Smooth muscle cell (in vitro differentiated cells): ENCODE measurements around the gene AHCYL2. TPM values are rescaled to one million over a fixed set of nuclear protein-coding genes. Genes with fewer than 3 reads are reported as not detected.

Source experiments
- DNase-seq: peaks from one replicate; lab custom pipeline; 2025; ENCODE audit not compliant: unreplicated experiment; lab: John Stamatoyannopoulos, UW
- H2AFZ ChIP-seq: fragments of 200-600 bp; sonication (generic); 2 replicates; pipeline ENCODE4 v1.6.0; 2016; ENCODE audit warnings: antibody characterized with exemption, low read depth, mild to moderate bottlenecking
- H3F3A ChIP-seq: fragments of 200-600 bp; sonication (generic); 2 replicates; pipeline ENCODE4 v1.6.0; 2017; ENCODE audit warnings: antibody characterized with exemption, low read depth
- H3K27ac ChIP-seq: fragments of 200-600 bp; sonication (generic); 2 replicates; pipeline ENCODE4 v1.5.1; 2016; ENCODE audit warnings: low read depth, mild to moderate bottlenecking
- H3K27me3 ChIP-seq: fragments of 200-600 bp; sonication (generic); 2 replicates; pipeline ENCODE4 v1.6.1; 2016; ENCODE audit warnings: low read depth, mild to moderate bottlenecking
- H3K36me3 ChIP-seq: fragments of 200-600 bp; sonication (generic); 2 replicates; pipeline ENCODE4 v1.5.1; 2016; ENCODE audit warnings: low read depth
- H3K4me1 ChIP-seq: fragments of 200-600 bp; sonication (generic); 2 replicates; pipeline ENCODE4 v1.5.1; 2016; ENCODE audit warnings: low read depth
- H3K4me2 ChIP-seq: fragments of 200-600 bp; sonication (generic); 2 replicates; pipeline ENCODE4 v1.6.0; 2016; ENCODE audit warnings: mild to moderate bottlenecking
- H3K4me3 ChIP-seq: fragments of 200-600 bp; sonication (generic); 2 replicates; pipeline ENCODE4 v1.5.1; 2016; ENCODE audit warnings: mild to moderate bottlenecking
- H3K79me2 ChIP-seq: fragments of 200-600 bp; sonication (generic); 2 replicates; pipeline ENCODE4 v1.6.0; 2016; ENCODE audit warnings: low read depth, mild to moderate bottlenecking
- H3K9ac ChIP-seq: fragments of 200-600 bp; sonication (generic); 2 replicates; pipeline ENCODE4 v1.6.0; 2016; ENCODE audit warnings: low read depth
- H3K9me3 ChIP-seq: fragments of 200-600 bp; sonication (generic); replicated peaks from 2 replicates; pipeline ENCODE4 v1.5.1; 2016; ENCODE audit warnings: low read depth
- H4K20me1 ChIP-seq: fragments of 200-600 bp; sonication (generic); 2 replicates; pipeline ENCODE4 v1.6.0; 2016; ENCODE audit warnings: low read depth
- WGBS: methylation state at CpG from one replicate; pipeline ENCODE4 v1.1.7; 2016; ENCODE audit warnings: low lambda C conversion rate; 5-methylcytosine and 5-hydroxymethylcytosine counted together
- polyA plus RNA-seq: library from polyadenylated mRNA; unstranded; fragments of >200 nt; fragmentation: Nextera tagmentation; extraction: Ambion mirVana; gene quantifications from 2 replicates; pipeline ENCODE4 v1.2.1, GENCODE V29; 2016
- total RNA-seq: library from RNA; depleted of rRNA; stranded (reverse); fragments of >200 nt; gene quantifications from 2 replicates; pipeline ENCODE4 v1.2.3, GENCODE V29; 2014
- TF ChIP-seq, protein P1 (sequence below): fragments of 200-600 bp; sonication (generic); IDR thresholded peaks from 2 replicates; pipeline ENCODE4 v1.5.1; 2017; ENCODE audit warnings: borderline replicate concordance, mild to moderate bottlenecking, antibody characterized with exemption; ENCODE audit not compliant: insufficient read depth, poor library complexity, severe bottlenecking

The AHCYL2 gene
- total and polyA plus RNA-seq, 2 experiments from 2014 or later, result 6.3 to 7.3 TPM

DNA sequence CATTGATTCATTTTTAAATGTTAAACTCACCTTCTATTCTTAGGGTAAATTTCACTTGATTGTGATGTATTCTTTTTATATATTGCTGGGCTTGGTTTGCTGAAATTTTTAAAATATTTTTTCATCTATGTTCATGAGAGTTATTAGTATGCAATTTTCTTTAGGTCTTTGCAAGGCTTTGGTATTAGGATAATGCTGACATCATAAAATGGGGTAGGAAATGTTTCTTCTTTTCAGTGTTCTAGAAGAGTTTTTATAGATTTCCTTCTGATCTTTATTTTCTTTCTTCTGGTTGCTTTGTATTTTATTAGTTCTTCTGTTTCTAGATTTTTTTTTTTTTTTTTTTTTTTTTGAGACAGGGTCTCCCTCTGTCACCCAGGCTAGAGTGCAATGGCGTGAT is 56.3 kb downstream of the AHCYL2 start:
- H3K79me2 ChIP-seq, result no peaks in the 10 kb centered on the region
- no peaks in the 10 kb centered on the region for H3F3A ChIP-seq
- WGBS, result 100% methylated on average over 1 of the region's 1 CpG
- H3K4me2 ChIP-seq, result no peak overlapping the region
- peaks cover 5% of the 10 kb centered on the region for H3K4me1 ChIP-seq
- H4K20me1 ChIP-seq, result no peaks in the 10 kb centered on the region
- DNase-seq, result no peak
- H3K27ac ChIP-seq, result no peak overlapping the region
- no peak overlapping the region for H3K4me3 ChIP-seq
- TF ChIP-seq, protein P1, sequence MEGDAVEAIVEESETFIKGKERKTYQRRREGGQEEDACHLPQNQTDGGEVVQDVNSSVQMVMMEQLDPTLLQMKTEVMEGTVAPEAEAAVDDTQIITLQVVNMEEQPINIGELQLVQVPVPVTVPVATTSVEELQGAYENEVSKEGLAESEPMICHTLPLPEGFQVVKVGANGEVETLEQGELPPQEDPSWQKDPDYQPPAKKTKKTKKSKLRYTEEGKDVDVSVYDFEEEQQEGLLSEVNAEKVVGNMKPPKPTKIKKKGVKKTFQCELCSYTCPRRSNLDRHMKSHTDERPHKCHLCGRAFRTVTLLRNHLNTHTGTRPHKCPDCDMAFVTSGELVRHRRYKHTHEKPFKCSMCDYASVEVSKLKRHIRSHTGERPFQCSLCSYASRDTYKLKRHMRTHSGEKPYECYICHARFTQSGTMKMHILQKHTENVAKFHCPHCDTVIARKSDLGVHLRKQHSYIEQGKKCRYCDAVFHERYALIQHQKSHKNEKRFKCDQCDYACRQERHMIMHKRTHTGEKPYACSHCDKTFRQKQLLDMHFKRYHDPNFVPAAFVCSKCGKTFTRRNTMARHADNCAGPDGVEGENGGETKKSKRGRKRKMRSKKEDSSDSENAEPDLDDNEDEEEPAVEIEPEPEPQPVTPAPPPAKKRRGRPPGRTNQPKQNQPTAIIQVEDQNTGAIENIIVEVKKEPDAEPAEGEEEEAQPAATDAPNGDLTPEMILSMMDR, result no peak
- H3K27me3 ChIP-seq, result no peaks in the 10 kb centered on the region
- H3K36me3 ChIP-seq, result no peaks in the 10 kb centered on the region
- no peak overlapping the region for H2AFZ ChIP-seq
- H3K9me3 ChIP-seq, result no peaks in the 10 kb centered on the region
- no peak overlapping the region for H3K9ac ChIP-seq

DNA sequence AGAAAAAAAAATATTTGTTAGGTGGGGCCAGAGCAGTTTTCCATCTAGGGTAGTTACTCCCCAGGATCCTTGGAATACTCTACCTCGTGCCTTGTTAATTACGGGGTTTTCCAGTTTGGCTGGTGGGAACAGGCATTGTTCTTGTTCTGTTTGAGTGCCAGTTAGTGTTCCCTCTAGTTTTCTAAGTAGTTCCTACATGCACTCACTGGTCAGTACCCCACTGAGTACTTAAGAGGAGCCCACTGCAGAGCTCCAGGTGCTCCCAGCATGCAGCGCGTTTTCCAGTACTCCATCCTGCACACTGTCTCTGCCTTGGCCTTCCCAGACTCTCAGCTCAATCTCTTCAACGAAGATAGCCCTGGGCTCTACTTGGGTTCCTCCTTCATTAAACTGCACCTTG is 58.0 kb downstream of the AHCYL2 start:
- Histone ChIP-seq H3K79me2 (no peaks in the 10 kb centered on the region), H3K27ac (no peak overlapping the region), H3F3A (no peaks in the 10 kb centered on the region), H2AFZ (no peak overlapping the region), H3K4me1 (peaks cover 5% of the 10 kb centered on the region), H3K9ac (no peak overlapping the region), H3K4me2 (no peak overlapping the region), H3K27me3 (no peaks in the 10 kb centered on the region), H4K20me1 (no peaks in the 10 kb centered on the region), H3K4me3 (no peak overlapping the region), H3K9me3 (no peaks in the 10 kb centered on the region), H3K36me3 (no peaks in the 10 kb centered on the region)
- TF ChIP-seq, protein P1, result no peak
- no peak for DNase-seq
- WGBS, result 81% methylated on average over 5 of the region's 5 CpGs

DNA sequence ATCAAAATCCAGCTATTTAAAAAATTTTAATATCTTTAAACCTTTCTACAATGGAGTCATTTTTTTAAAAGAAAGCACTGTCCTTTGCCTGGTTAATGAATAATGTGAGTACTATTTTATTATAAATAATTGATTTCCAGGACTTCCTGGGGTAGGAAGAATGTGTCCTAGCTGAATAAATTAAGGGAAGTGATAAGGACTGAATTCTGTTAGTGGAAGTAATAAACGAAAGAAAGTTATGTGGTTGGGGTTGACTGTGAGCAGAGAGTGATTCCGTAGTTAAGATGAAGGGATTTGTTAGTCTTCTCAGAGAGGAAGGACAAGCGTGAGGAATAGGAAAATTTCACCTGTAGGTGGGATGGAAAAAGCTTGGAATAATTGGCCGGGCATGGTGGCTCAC is 59.1 kb downstream of the AHCYL2 start:
- no peaks in the 10 kb centered on the region for H3F3A ChIP-seq
- no peak overlapping the region for H3K27ac ChIP-seq
- DNase-seq, result no peak
- H3K27me3 ChIP-seq, result no peaks in the 10 kb centered on the region
- H3K4me1 ChIP-seq, result peaks cover 5% of the 10 kb centered on the region
- no peaks in the 10 kb centered on the region for H3K9me3 ChIP-seq
- H4K20me1 ChIP-seq, result no peaks in the 10 kb centered on the region
- H3K4me2 ChIP-seq, result no peak overlapping the region
- no peak overlapping the region for H2AFZ ChIP-seq
- no peaks in the 10 kb centered on the region for H3K36me3 ChIP-seq
- TF ChIP-seq, protein P1, result no peak
- no peaks in the 10 kb centered on the region for H3K79me2 ChIP-seq
- H3K9ac ChIP-seq, result no peak overlapping the region
- WGBS, result 89% methylated on average over 4 of the region's 4 CpGs
- H3K4me3 ChIP-seq, result no peak overlapping the region

DNA sequence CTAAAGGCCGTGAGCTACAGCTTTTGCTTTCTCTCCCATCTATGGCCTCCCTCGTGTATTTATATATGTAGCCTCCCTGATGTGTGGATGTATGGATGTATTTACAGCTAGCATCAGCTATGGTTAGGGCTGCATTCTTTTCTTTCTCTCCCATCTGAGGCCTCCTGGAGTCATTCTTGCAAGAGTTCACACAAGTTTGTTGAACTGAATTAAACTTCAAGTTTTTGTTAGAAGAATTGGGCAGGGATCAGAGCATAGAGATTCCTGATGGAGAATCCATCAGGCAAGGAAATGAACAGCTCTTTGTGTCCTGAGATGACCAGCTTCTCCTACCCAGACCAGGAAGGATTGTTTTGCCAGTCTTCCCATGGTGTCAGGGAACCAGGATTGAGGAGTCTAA is 60.3 kb downstream of the AHCYL2 start:
- no peaks in the 10 kb centered on the region for H4K20me1 ChIP-seq
- DNase-seq, result no peak
- H3K9me3 ChIP-seq, result no peaks in the 10 kb centered on the region
- TF ChIP-seq, protein P1, result no peak
- H3K36me3 ChIP-seq, result no peaks in the 10 kb centered on the region
- no peak overlapping the region for H3K27ac ChIP-seq
- H3K4me3 ChIP-seq, result no peak overlapping the region
- no peak overlapping the region for H3K9ac ChIP-seq
- no peak overlapping the region for H2AFZ ChIP-seq
- no peaks in the 10 kb centered on the region for H3F3A ChIP-seq
- WGBS, result 67% methylated on average over 2 of the region's 2 CpGs
- H3K79me2 ChIP-seq, result no peaks in the 10 kb centered on the region
- H3K4me1 ChIP-seq, result peaks cover 5% of the 10 kb centered on the region
- no peaks in the 10 kb centered on the region for H3K27me3 ChIP-seq
- H3K4me2 ChIP-seq, result no peak overlapping the region
